ENCODE data around the gene MTURN.

Gene MTURN

DNA sequence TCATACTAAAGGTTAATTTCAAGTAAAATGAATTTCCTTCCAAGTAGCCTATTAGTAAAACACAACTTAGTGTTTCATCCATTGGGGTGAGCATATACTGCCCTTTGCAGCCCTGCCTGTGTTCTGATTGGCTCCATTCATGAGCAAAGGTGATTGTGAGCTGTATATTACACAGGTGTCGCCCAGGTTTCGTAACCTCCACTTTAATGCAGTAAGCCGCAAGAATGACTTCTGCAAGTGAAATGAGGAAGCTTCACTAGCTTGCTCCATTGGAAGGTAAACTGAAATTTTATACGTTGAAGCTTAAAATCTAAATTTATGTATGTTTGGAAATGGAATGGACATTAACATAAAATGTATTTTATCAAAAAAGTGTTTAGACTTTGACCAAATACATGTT, 24.4 kb downstream of the MTURN start:
- H3K4me1 ChIP-seq (ENCODE audit: control insufficient read depth in 1 of 2, insufficient read depth in 2 of 2, low read length in 2 of 2): peaks cover 11 to 12% of the 10 kb centered on the region in 2 donors

GRCh38 chr7:30159698-30160143, 24.9 kb downstream of the MTURN start:
- H3K36me3 ChIP-seq (ENCODE audit: control insufficient read depth in 1 of 2, insufficient read depth in 2 of 2, low read length in 2 of 2): no peaks in the 10 kb centered on the region
- no peak overlapping the region for H3K9ac ChIP-seq (ENCODE audit: low read depth in 1 of 2, low read length in 2 of 2)
- no peaks in the 10 kb centered on the region for H3K9me3 ChIP-seq (ENCODE audit: control insufficient read depth in 1 of 2, low read length in 2 of 2)
- no peaks in the 10 kb centered on the region for H3K27me3 ChIP-seq (ENCODE audit: control insufficient read depth in 1 of 2, insufficient read depth in 2 of 2, low read length in 2 of 2)
- H3K4me3 ChIP-seq (ENCODE audit: low read depth in 1 of 2, low read length in 2 of 2): peak overlapping the region in 1 of 2 donors; percentile 7
- H3K27ac ChIP-seq (ENCODE audit: low read depth, low read length): no peak overlapping the region
- H3K4me1 ChIP-seq (ENCODE audit: control insufficient read depth in 1 of 2, insufficient read depth in 2 of 2, low read length in 2 of 2): peaks cover 11 to 12% of the 10 kb centered on the region in 2 donors

More for the DNA sequence above, 24.4 kb downstream of the MTURN start:
- H3K4me3 ChIP-seq (ENCODE audit: low read depth in 1 of 2, low read length in 2 of 2): peak overlapping the region in 1 of 2 donors; percentile 9
- no peak overlapping the region for H3K9ac ChIP-seq (ENCODE audit: low read depth in 1 of 2, low read length in 2 of 2)
- no peaks in the 10 kb centered on the region for H3K9me3 ChIP-seq (ENCODE audit: control insufficient read depth in 1 of 2, low read length in 2 of 2)
- no peak overlapping the region for H3K27ac ChIP-seq (ENCODE audit: low read depth, low read length)
- H3K36me3 ChIP-seq (ENCODE audit: control insufficient read depth in 1 of 2, insufficient read depth in 2 of 2, low read length in 2 of 2): no peaks in the 10 kb centered on the region
- H3K27me3 ChIP-seq (ENCODE audit: control insufficient read depth in 1 of 2, insufficient read depth in 2 of 2, low read length in 2 of 2): no peaks in the 10 kb centered on the region

DNA sequence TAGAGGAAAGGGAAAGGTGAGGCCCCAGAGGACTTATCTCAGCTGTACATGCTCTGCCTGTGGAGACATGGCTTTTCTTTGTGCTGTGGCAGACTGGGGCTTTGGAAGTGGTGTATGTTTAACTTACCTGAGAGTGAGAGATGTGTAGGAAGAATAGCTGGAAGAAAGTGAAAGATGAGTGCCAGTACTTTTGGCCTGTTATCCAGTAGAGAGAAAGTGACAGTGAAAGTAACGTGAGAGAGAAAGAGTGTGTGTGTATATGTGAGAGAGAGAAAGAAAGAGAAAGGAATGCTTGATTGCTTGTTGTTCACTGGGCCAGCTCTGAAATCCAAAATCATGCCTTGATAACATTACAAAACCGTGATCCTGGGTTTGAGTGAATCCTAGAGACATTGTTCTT, 25.5 kb downstream of the MTURN start:
- Histone ChIP-seq H3K27ac (ENCODE audit: low read depth, low read length) (no peak overlapping the region), H3K9ac (ENCODE audit: low read depth in 1 of 2, low read length in 2 of 2) (no peak overlapping the region), H3K9me3 (ENCODE audit: control insufficient read depth in 1 of 2, low read length in 2 of 2) (no peaks in the 10 kb centered on the region), H3K27me3 (ENCODE audit: control insufficient read depth in 1 of 2, insufficient read depth in 2 of 2, low read length in 2 of 2) (no peaks in the 10 kb centered on the region), H3K36me3 (ENCODE audit: control insufficient read depth in 1 of 2, insufficient read depth in 2 of 2, low read length in 2 of 2) (no peaks in the 10 kb centered on the region), H3K4me3 (ENCODE audit: low read depth in 1 of 2, low read length in 2 of 2) (no peak overlapping the region), H3K4me1 (ENCODE audit: control insufficient read depth in 1 of 2, insufficient read depth in 2 of 2, low read length in 2 of 2) (peaks cover 13 to 16% of the 10 kb centered on the region in 2 donors)

DNA sequence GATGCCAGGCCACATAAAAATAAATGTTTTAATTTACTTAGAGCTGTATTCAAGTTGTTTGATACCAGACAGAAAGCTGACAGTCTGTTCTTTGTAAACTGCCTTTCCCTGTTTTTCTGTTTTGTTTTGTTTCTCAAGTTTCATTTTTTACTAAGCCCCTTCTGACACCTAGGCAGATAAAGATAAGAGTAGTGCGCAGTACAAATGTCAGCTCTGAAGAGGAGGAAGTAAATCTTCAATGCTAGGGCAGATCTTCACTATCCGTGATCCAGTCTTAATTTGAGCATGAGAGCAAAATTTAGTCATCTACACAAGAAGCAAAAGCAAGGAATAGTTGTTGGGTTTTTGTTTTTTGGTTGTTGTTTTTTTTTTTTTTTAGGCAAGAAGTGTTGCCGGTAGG, 27.3 kb downstream of the MTURN start:
- no peaks in the 10 kb centered on the region for H3K9me3 ChIP-seq (ENCODE audit: control insufficient read depth in 1 of 2, low read length in 2 of 2)
- H3K27me3 ChIP-seq (ENCODE audit: control insufficient read depth in 1 of 2, insufficient read depth in 2 of 2, low read length in 2 of 2): no peaks in the 10 kb centered on the region
- no peak overlapping the region for H3K9ac ChIP-seq (ENCODE audit: low read depth in 1 of 2, low read length in 2 of 2)
- H3K4me3 ChIP-seq (ENCODE audit: low read depth in 1 of 2, low read length in 2 of 2): no peak overlapping the region
- H3K36me3 ChIP-seq (ENCODE audit: control insufficient read depth in 1 of 2, insufficient read depth in 2 of 2, low read length in 2 of 2): no peaks in the 10 kb centered on the region
- H3K27ac ChIP-seq (ENCODE audit: low read depth, low read length): no peak overlapping the region
- peaks cover 15 to 16% of the 10 kb centered on the region in 2 donors for H3K4me1 ChIP-seq (ENCODE audit: control insufficient read depth in 1 of 2, insufficient read depth in 2 of 2, low read length in 2 of 2)

GRCh38 chr7:30162622-30163124, 27.9 kb downstream of the MTURN start:
- Histone ChIP-seq H3K36me3 (ENCODE audit: control insufficient read depth in 1 of 2, insufficient read depth in 2 of 2, low read length in 2 of 2) (no peaks in the 10 kb centered on the region), H3K9ac (ENCODE audit: low read depth in 1 of 2, low read length in 2 of 2) (no peak overlapping the region), H3K27ac (ENCODE audit: low read depth, low read length) (no peak overlapping the region), H3K4me3 (ENCODE audit: low read depth in 1 of 2, low read length in 2 of 2) (no peak overlapping the region), H3K27me3 (ENCODE audit: control insufficient read depth in 1 of 2, insufficient read depth in 2 of 2, low read length in 2 of 2) (no peaks in the 10 kb centered on the region), H3K9me3 (ENCODE audit: control insufficient read depth in 1 of 2, low read length in 2 of 2) (no peaks in the 10 kb centered on the region), H3K4me1 (ENCODE audit: control insufficient read depth in 1 of 2, insufficient read depth in 2 of 2, low read length in 2 of 2) (peaks cover 15 to 16% of the 10 kb centered on the region in 2 donors)

DNA sequence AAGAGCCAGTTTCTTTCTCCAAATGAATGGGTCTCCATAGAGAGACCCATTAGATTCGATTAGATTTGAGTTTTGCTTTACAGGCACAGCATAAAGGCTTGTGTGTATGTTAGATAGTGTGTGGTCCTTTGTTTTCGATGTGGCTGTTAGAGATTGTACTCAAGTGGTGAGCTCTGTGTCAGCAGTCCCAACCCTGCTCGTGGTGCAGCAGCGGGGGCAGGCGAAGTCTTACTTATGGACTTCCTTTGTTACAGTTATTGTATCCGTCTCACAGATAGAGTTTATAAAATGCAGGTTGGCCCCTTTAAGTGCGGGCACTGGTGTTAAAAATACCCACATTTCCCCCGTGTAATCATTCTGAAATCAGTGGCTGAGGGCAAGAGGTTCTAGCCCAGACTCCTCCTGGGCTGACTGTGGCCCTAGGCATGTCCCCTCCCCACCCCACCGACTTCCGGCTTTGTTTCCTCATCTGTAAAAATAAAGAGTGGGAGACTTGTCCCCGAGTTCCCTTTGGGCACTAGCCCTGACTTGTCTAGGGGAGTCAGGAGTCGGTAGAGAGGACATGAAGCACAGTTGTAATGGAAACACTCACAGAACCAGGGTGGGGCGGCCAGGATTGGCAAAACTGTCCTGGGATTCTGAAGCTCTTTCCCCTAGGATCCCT, 28.6 kb downstream of the MTURN start:
- Histone ChIP-seq H3K27me3 (ENCODE audit: control insufficient read depth in 1 of 2, insufficient read depth in 2 of 2, low read length in 2 of 2) (no peaks in the 10 kb centered on the region), H3K4me1 (ENCODE audit: control insufficient read depth in 1 of 2, insufficient read depth in 2 of 2, low read length in 2 of 2) (peaks cover 15 to 16% of the 10 kb centered on the region in 2 donors), H3K9ac (ENCODE audit: low read depth in 1 of 2, low read length in 2 of 2) (no peak overlapping the region), H3K27ac (ENCODE audit: low read depth, low read length) (no peak overlapping the region), H3K9me3 (ENCODE audit: control insufficient read depth in 1 of 2, low read length in 2 of 2) (no peaks in the 10 kb centered on the region), H3K36me3 (ENCODE audit: control insufficient read depth in 1 of 2, insufficient read depth in 2 of 2, low read length in 2 of 2) (no peaks in the 10 kb centered on the region), H3K4me3 (ENCODE audit: low read depth in 1 of 2, low read length in 2 of 2) (no peak overlapping the region)

- Histone ChIP-seq H3K9me3 (ENCODE audit: control insufficient read depth in 1 of 2, low read length in 2 of 2) (no peaks in the 10 kb centered on the region), H3K4me1 (ENCODE audit: control insufficient read depth in 1 of 2, insufficient read depth in 2 of 2, low read length in 2 of 2) (peaks cover 9% of the 10 kb centered on the region in 2 donors), H3K36me3 (ENCODE audit: control insufficient read depth in 1 of 2, insufficient read depth in 2 of 2, low read length in 2 of 2) (no peaks in the 10 kb centered on the region), H3K4me3 (ENCODE audit: low read depth in 1 of 2, low read length in 2 of 2) (no peak overlapping the region), H3K27me3 (ENCODE audit: control insufficient read depth in 1 of 2, insufficient read depth in 2 of 2, low read length in 2 of 2) (no peaks in the 10 kb centered on the region), H3K27ac (ENCODE audit: low read depth, low read length) (no peak overlapping the region), H3K9ac (ENCODE audit: low read depth in 1 of 2, low read length in 2 of 2) (no peak overlapping the region)
Measured at GRCh38 chr7:30164567-30164966, 29.8 kb downstream of the MTURN start.

- H3K4me3 ChIP-seq (ENCODE audit: low read depth in 1 of 2, low read length in 2 of 2): no peak overlapping the region
- H3K36me3 ChIP-seq (ENCODE audit: control insufficient read depth in 1 of 2, insufficient read depth in 2 of 2, low read length in 2 of 2): no peaks in the 10 kb centered on the region
- no peak overlapping the region for H3K9ac ChIP-seq (ENCODE audit: low read depth in 1 of 2, low read length in 2 of 2)
- no peaks in the 10 kb centered on the region for H3K9me3 ChIP-seq (ENCODE audit: control insufficient read depth in 1 of 2, low read length in 2 of 2)
- no peak overlapping the region for H3K27ac ChIP-seq (ENCODE audit: low read depth, low read length)
- no peaks in the 10 kb centered on the region for H3K27me3 ChIP-seq (ENCODE audit: control insufficient read depth in 1 of 2, insufficient read depth in 2 of 2, low read length in 2 of 2)
- H3K4me1 ChIP-seq (ENCODE audit: control insufficient read depth in 1 of 2, insufficient read depth in 2 of 2, low read length in 2 of 2): peaks cover 4 to 5% of the 10 kb centered on the region in 2 donors
Measured at GRCh38 chr7:30165590-30165989, 30.8 kb downstream of the MTURN start.

DNA sequence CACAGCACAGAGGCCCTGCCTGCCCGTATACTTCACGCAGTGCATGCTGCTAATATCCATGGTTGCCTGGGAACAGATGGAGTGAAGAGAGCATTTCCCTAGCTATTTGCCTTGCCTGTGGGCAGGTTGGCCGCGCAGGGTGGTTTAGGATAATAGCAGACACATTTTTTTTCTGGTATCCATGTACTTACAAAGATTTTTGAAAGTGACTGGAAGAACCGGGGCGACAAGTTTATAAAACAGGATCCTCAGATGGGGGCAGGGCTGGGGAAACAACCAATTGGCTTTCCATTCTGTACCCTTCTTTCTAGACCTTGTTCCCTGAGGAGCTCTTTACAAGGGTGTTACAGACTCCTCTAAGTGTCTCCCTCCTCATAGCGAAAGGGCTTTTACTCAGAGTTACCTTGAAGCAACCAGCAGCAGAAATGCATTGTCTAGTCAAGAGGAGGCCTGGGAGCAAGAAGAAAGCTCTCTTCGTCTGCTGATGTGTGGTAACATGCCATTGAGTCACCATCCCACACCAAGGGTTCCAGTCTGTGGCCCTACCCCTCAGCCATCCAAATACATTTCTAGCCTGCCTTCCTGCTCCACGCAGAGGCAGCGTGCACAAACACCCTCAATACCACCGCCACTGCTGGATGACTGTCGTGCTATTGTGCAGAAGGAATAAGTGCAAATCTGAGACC, 31.5 kb downstream of the MTURN start:
- Histone ChIP-seq H3K27me3 (ENCODE audit: control insufficient read depth in 1 of 2, insufficient read depth in 2 of 2, low read length in 2 of 2) (no peaks in the 10 kb centered on the region), H3K27ac (ENCODE audit: low read depth, low read length) (no peak overlapping the region), H3K9ac (ENCODE audit: low read depth in 1 of 2, low read length in 2 of 2) (no peak overlapping the region), H3K36me3 (ENCODE audit: control insufficient read depth in 1 of 2, insufficient read depth in 2 of 2, low read length in 2 of 2) (no peaks in the 10 kb centered on the region), H3K4me1 (ENCODE audit: control insufficient read depth in 1 of 2, insufficient read depth in 2 of 2, low read length in 2 of 2) (peaks cover 4 to 5% of the 10 kb centered on the region in 2 donors), H3K9me3 (ENCODE audit: control insufficient read depth in 1 of 2, low read length in 2 of 2) (no peaks in the 10 kb centered on the region), H3K4me3 (ENCODE audit: low read depth in 1 of 2, low read length in 2 of 2) (no peak overlapping the region)

GRCh38 chr7:30166841-30167235, 32.1 kb downstream of the MTURN start:
- Histone ChIP-seq H3K36me3 (ENCODE audit: control insufficient read depth in 1 of 2, insufficient read depth in 2 of 2, low read length in 2 of 2) (no peaks in the 10 kb centered on the region), H3K27me3 (ENCODE audit: control insufficient read depth in 1 of 2, insufficient read depth in 2 of 2, low read length in 2 of 2) (no peaks in the 10 kb centered on the region), H3K4me1 (ENCODE audit: control insufficient read depth in 1 of 2, insufficient read depth in 2 of 2, low read length in 2 of 2) (peaks cover 4 to 5% of the 10 kb centered on the region in 2 donors), H3K27ac (ENCODE audit: low read depth, low read length) (no peak overlapping the region), H3K4me3 (ENCODE audit: low read depth in 1 of 2, low read length in 2 of 2) (no peak overlapping the region), H3K9ac (ENCODE audit: low read depth in 1 of 2, low read length in 2 of 2) (no peak overlapping the region), H3K9me3 (ENCODE audit: control insufficient read depth in 1 of 2, low read length in 2 of 2) (no peaks in the 10 kb centered on the region)

Measured in duodenal mucosa (tissue), 2 donors.